ENCODE measurements around the gene SASH1.
"Not testable (repeated sequence)": the region's sequence is repeated elsewhere in the genome, so short reads cannot be mapped to it uniquely, and the experiment has no call there.

SASH1 gene

DNA sequence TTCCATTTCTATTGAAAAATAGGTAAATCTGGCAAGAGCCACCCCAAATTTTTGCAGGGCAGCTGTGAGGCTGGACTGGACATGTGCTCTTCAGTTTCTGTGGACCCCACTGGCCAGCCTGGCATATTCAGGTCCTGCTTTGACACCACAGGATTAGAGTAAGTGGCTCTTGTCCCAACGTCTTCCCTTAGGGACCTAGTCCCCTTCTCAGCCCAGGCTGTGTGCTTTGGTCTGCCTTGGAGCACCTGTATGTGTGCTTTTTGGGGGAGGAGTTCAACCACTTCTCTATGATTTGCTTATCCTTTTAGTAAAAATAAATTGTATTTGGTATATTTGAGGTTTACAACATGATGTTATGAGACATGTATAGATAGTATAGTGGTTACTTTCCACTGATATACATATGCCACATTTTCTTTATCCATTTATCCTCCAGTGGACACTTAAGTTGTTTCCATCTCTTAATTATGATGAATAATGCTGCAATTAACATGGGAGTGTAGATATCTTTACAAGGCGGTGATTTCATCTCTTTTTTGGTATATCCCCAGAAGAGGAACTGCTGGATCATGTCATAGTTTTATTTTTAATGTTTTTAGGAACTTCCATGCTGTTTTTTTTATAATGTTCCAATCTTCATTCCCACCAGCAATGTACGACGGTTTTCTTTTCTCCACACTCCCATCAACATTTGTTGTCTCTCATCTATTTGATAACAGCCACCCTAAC, 236.4 kb downstream of the SASH1 start:
- DNase-seq (ENCODE audit: low read depth in 2 of 2): no peak

GRCh38 chr6:148580442-148580841, 237.8 kb downstream of the SASH1 start:
- DNase-seq (ENCODE audit: low read depth in 2 of 2): no peak

DNA sequence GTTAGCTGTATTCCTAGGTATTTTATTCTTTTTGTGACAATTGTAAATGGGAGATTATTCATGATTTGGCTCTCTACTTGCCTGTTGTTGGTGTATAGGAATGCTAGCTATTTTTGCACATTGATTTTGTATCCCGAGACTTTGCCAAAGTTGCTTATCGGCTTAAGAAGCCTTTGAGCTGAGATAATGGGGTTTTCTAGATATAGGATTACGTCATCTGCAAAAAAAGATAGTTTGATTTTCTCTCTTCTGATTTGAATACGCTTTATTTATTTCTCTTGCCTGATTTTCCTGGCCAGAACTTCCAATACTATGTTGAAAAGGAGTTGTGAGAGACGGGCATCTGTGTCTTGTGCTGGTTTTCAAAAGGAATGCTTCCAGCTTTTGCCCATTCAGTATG, 241.0 kb downstream of the SASH1 start:
- no peak for DNase-seq (ENCODE audit: low read depth in 2 of 2)

DNA sequence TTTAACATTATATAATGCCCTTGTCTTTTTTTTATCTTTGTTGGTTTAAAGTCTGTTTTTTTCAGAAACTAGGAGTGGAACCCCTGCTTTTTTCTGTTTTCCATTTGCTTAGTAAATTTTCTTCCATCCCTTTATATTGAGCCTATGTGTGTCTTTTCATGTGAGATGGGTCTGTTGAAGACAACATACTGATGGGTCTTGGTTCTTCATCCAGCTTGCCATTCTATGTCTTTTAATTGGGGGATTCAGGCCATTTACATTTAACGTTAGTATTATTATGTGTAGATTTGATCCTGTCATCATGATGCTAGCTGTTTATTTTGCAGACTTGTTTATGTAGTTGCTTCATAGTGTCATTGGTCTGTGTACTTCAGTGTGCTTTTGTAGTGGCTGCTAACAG, 243.0 kb downstream of the SASH1 start:
- not testable (repeated sequence) for DNase-seq (ENCODE audit: low read depth in 2 of 2)

- no peak for DNase-seq (ENCODE audit: low read depth in 2 of 2)
Measured at GRCh38 chr6:148590883-148591282, 248.2 kb downstream of the SASH1 start.

GRCh38 chr6:148591656-148592055, 249.0 kb downstream of the SASH1 start:
- no peak for DNase-seq (ENCODE audit: low read depth in 2 of 2)

GRCh38 chr6:148593130-148593812, 250.6 kb downstream of the SASH1 start:
- no peak for DNase-seq (ENCODE audit: low read depth in 2 of 2)

GRCh38 chr6:148593813-148594170, 251.2 kb downstream of the SASH1 start:
- DNase-seq (ENCODE audit: low read depth in 2 of 2): no peak

GRCh38 chr6:148595550-148595949, 252.9 kb downstream of the SASH1 start:
- no peak for DNase-seq (ENCODE audit: low read depth in 2 of 2)

GRCh38 chr6:148596891-148597455, 254.3 kb downstream of the SASH1 start:
- DNase-seq (ENCODE audit: low read depth in 2 of 2): no peak

GRCh38 chr6:148598724-148599123, 256.1 kb downstream of the SASH1 start:
- no peak for DNase-seq (ENCODE audit: low read depth in 2 of 2)

DNA sequence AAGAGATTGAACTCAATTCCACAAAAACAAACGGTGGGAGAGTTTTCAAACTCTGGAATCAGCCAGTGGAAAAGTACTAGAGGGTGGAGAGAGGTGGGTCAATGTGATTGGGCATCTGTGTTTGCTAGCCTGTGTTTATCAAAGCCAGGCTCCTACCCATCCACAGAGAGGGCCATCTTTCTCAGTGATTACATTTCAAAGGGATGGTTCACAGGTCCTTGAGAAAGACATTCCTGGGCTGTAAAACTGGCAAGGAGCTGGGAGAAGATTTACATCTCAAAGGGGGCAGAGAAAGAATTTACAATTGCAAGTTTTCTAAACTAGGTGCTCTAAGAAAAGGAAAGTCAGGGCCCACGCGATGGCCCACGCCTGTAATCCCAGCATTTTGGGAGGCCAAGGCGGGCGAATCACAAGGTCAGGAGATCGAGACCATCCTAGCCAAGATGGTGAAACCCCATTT, 257.4 kb downstream of the SASH1 start:
- DNase-seq (ENCODE audit: low read depth in 2 of 2): no peak
